ENCODE results near the gene GCAT. TPM values are rescaled to one million over a fixed set of nuclear protein-coding genes. Genes with fewer than 3 reads are reported as not detected.

The GCAT gene
- polyA plus RNA-seq = under 1 TPM in 2 of 3 donors, not detected in 1; 0.64 to 0.71 TPM

DNA sequence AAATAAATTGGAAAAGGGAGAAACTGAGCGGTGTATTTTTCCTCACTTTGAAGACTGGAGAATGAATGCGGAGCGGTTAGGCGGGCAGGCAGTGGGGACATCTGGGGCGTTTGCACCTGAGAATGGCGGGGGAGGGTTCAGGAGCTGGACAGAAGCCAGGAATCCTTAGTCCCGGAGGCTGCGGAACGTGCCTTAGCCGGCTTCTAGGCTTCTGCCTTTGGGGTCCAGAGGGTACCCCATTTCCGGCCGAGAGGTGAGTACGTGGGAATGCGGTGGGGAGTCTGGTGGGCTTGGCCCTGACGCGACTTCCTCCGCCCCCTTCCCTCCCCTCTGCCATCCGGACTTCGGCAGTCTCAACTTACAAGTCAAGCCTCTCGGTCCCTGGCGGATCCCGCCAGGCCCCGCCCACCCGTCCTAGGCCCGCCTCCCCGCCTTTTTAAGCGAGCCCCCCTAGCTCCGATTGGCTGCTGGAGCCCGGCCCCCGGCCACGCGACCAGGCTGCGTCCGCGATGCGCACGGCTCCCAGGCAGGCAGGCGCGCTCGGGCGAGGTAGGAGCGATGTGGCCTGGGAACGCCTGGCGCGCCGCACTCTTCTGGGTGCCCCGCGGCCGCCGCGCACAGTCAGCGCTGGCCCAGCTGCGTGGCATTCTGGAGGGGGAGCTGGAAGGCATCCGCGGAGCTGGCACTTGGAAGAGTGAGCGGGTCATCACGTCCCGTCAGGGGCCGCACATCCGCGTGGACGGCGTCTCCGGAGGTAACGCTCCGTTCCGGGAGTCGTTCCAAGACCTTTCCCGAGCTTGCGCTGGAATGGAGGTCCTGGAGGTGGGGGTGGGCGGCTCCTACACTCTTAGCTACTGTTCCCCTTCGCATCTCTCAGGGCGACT, at the start of gene GCAT:
GCAT (plus strand) TSS at position 525 of the 884 bp plus-strand sequence; CDS start at position 559, 34 bp downstream.
- Mint-ChIP-seq H3K4me1 (peaks cover 33 to 42% of the 10 kb centered on the region in 2 donors), H3K4me3 (peak within 1 kb of the TSS; percentile 70 to 80 (median 77)), H3K27me3 (ENCODE audit: low read depth in 3 of 3) (peaks cover 18 to 52% (median 33%) of the 10 kb centered on the region in 3 donors), H3K36me3 (no peaks in the 10 kb centered on the region), H3K27ac (no peak within 1 kb of the TSS), H3K9me3 (no peaks in the 10 kb centered on the region)
- DNase-seq = peak; percentile 76 to 80 (median 80)

DNA sequence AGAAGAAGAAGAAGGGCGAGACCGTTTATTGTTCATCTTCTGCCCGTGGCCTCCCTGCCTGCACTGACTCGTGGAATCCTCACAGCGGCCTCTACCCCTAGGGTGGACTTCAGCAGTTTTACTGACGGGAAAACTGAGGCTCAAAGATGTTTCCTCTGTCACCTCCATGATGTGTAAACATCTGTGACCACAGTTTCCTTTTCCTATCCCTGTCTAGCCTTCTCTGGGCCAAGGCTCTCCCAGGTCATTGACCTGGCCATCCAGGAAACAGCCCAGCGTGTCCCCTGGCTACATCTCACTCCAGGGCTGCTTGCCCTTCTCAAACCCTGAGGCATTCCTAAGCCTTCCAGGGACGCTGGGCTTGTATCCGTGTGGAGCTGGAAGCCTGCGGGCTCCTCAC, 49.0 kb upstream of the GCAT start:
- H3K27me3 Mint-ChIP-seq (ENCODE audit: low read depth in 3 of 3) = peaks cover 0 to 7% (median 0%) of the 10 kb centered on the region in 3 donors
- no peaks in the 10 kb centered on the region for H3K9me3 Mint-ChIP-seq
- peaks cover 0 to 6% of the 10 kb centered on the region in 2 donors for H3K4me1 Mint-ChIP-seq
- DNase-seq = no peak
- H3K27ac Mint-ChIP-seq = peak overlapping the region in 1 of 6 donors; percentile 82
- H3K4me3 Mint-ChIP-seq = no peak overlapping the region
- H3K36me3 Mint-ChIP-seq = peaks cover 6 to 14% (median 7%) of the 10 kb centered on the region in 3 donors

DNA sequence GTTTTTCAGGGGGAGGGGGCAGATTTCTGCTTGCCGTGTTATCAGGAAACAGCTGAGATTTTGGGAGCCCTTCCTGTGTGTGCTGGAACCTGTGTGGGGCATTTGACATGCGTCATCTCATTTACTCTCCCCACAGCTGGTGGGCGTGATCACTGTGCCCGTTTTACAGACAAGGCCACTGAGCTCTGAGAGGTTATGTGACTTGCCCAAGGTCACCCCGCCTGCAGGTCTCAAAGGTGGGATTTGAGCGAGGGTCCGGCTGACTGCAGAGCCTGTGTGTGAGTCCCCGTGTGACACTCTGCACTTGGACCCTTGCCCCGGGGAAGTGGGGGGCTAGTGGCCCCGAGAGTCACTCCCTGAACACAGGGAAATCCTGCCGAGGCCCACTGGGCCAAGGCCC, 48.5 kb upstream of the GCAT start:
- H3K4me3 Mint-ChIP-seq = no peak overlapping the region
- DNase-seq = no peak
- H3K9me3 Mint-ChIP-seq = no peaks in the 10 kb centered on the region
- no peak overlapping the region for H3K27ac Mint-ChIP-seq
- H3K36me3 Mint-ChIP-seq = peaks cover 12 to 19% (median 13%) of the 10 kb centered on the region in 3 donors
- H3K4me1 Mint-ChIP-seq = peaks cover 0 to 6% of the 10 kb centered on the region in 2 donors
- peaks cover 0 to 7% (median 0%) of the 10 kb centered on the region in 3 donors for H3K27me3 Mint-ChIP-seq (ENCODE audit: low read depth in 3 of 3)

DNA sequence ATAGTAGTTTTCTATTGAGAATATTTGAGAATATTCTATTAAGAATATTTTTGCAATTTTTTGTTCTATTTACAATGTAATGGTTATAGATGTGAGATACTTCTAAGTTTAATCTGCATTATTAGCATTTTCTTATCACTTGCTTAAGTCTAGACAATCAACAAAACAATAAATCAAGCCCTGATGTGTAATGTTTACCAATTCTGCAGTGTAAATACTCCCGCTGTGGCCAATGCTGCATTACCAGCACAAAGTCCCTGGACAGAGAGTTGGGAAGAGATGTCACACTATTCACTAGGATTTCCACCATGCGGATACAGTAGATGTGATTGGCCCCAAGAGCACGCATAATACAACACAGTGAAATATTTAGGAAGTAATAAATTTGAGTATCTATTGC, 47.6 kb upstream of the GCAT start:
- H3K4me1 Mint-ChIP-seq = peaks cover 0 to 6% of the 10 kb centered on the region in 2 donors
- H3K9me3 Mint-ChIP-seq = no peaks in the 10 kb centered on the region
- no peak overlapping the region for H3K27ac Mint-ChIP-seq
- DNase-seq = no peak
- H3K4me3 Mint-ChIP-seq = no peak overlapping the region
- H3K27me3 Mint-ChIP-seq (ENCODE audit: low read depth in 3 of 3) = peaks cover 0 to 7% (median 0%) of the 10 kb centered on the region in 3 donors
- peaks cover 12 to 22% (median 13%) of the 10 kb centered on the region in 3 donors for H3K36me3 Mint-ChIP-seq

DNA sequence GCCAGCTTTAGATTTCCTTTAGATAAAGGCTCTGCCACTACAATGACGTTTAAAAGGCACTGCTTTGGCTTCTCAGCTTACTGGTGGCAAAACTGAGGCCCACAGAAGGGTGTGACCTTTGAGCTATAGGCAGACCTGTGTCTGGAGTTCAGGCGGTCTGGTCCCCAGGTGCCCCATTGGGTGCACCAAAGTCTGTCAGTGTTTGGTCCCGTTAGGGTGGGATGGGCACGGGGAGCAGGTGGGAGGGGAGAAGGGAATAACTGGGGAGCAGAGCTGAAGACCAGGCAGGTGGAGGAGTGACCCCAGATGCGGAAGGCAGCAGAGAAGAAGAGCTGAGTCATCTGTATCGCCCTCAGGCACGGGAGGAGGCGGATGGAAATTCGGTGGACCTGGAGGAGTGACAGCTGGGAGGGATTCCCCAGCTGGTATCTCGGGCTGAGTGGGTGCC, 45.3 kb upstream of the GCAT start:
- Mint-ChIP-seq H3K4me3 (no peak overlapping the region), H3K4me1 (peaks cover 0 to 6% of the 10 kb centered on the region in 2 donors), H3K9me3 (no peaks in the 10 kb centered on the region), H3K27ac (peak overlapping the region in 1 of 6 donors; percentile 35), H3K27me3 (ENCODE audit: low read depth in 3 of 3) (peaks cover 0 to 3% (median 0%) of the 10 kb centered on the region in 3 donors), H3K36me3 (peaks cover 12 to 22% (median 13%) of the 10 kb centered on the region in 3 donors)
- no peak for DNase-seq

DNA sequence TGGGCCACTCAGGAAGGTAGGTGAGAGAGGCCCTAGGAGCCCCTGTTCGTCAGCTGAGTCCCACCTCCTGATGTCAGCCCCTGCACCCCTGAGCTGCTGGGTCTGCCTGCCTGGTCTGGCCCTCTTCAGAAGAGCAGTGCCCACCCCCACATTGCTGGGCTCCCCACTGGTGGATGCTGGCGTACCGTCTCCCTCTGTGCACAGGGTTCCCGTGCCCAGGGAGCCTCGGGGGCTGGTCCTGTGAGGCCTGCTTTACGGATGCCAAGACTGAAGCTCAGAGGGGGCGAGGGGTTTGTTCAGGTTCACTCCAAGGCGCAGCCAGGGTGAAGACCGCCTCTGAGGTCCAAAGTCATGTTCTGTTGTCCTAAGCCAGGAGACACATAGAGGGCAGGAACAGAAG, 44.7 kb upstream of the GCAT start:
- no peak for DNase-seq
- no peaks in the 10 kb centered on the region for H3K9me3 Mint-ChIP-seq
- peaks cover 11 to 22% (median 13%) of the 10 kb centered on the region in 3 donors for H3K36me3 Mint-ChIP-seq
- no peak overlapping the region for H3K4me3 Mint-ChIP-seq
- H3K4me1 Mint-ChIP-seq = peaks cover 0 to 6% of the 10 kb centered on the region in 2 donors
- peaks cover 0 to 3% (median 0%) of the 10 kb centered on the region in 3 donors for H3K27me3 Mint-ChIP-seq (ENCODE audit: low read depth in 3 of 3)
- no peak overlapping the region for H3K27ac Mint-ChIP-seq

DNA sequence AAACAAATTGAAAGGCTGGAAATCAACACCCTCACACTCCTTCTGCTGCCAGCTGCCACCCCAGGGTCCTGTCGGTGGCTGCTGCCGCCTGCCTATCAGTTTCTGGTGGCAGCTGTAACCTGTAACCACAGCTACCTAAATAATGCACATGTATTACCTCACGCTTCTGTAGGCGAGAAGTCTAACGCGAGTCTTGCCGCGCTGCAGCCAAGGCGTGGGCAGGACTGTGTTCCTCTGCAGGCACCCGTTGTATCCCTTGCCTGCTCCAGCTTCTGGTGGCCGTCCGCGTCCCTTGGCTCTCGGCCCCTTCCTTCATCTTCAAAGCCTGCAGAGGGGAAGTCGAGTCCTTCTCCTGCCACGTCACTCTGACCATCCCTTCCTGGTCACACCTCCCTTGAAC, 44.1 kb upstream of the GCAT start:
- Mint-ChIP-seq H3K9me3 (no peaks in the 10 kb centered on the region), H3K4me1 (peaks cover 0 to 6% of the 10 kb centered on the region in 2 donors), H3K4me3 (no peak overlapping the region), H3K36me3 (peaks cover 8 to 18% (median 13%) of the 10 kb centered on the region in 3 donors), H3K27me3 (ENCODE audit: low read depth in 3 of 3) (peaks cover 0 to 3% (median 0%) of the 10 kb centered on the region in 3 donors), H3K27ac (no peak overlapping the region)
- DNase-seq = no peak

DNA sequence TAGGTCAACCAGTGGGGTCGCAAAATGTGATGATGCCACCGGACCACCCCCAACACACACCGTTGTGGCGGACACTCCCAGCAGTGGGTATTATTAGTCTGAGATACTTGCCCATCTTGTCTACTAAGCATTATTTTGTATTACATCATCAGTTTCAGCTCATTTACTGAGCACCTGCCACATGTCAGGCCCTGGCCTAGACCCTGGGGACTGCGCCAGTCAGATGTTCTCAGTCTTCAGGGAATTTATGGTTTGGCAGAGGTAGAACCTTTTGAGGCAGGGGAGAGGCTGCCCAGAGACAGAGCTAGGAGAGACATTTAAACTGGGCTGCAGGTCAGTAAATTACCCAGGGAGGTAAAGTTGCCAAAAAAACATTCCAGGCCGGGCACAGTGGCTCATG, 43.1 kb upstream of the GCAT start:
- H3K27ac Mint-ChIP-seq = no peak overlapping the region
- peaks cover 8 to 18% (median 13%) of the 10 kb centered on the region in 3 donors for H3K36me3 Mint-ChIP-seq
- DNase-seq = no peak
- H3K4me1 Mint-ChIP-seq = peaks cover 0 to 6% of the 10 kb centered on the region in 2 donors
- H3K9me3 Mint-ChIP-seq = no peaks in the 10 kb centered on the region
- H3K27me3 Mint-ChIP-seq (ENCODE audit: low read depth in 3 of 3) = peaks cover 0 to 3% (median 0%) of the 10 kb centered on the region in 3 donors
- no peak overlapping the region for H3K4me3 Mint-ChIP-seq

DNA sequence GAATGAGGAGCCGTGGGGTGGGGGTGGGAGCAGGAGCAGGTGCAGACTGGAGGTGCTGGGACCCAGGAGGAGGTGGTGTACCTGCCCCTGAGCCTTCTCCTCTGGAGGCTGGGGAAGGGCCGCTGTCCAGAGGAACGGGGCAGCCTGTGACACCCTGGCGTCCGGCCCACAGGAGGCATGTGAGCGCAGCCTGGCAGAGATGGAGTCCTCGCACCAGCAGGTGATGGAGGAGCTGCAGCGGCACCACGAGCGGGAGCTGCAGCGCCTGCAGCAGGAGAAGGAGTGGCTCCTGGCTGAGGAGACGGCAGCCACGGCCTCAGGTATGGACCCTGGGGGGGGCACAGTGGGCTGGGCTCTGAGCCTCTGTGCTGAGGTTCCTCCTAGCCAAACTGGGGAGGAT, 42.2 kb upstream of the GCAT start:
- H3K27ac Mint-ChIP-seq = no peak overlapping the region
- H3K9me3 Mint-ChIP-seq = no peaks in the 10 kb centered on the region
- no peak for DNase-seq
- no peak overlapping the region for H3K4me3 Mint-ChIP-seq
- H3K27me3 Mint-ChIP-seq (ENCODE audit: low read depth in 3 of 3) = peaks cover 0 to 3% (median 0%) of the 10 kb centered on the region in 3 donors
- no peaks in the 10 kb centered on the region for H3K4me1 Mint-ChIP-seq
- H3K36me3 Mint-ChIP-seq = peaks cover 6 to 11% (median 8%) of the 10 kb centered on the region in 3 donors

DNA sequence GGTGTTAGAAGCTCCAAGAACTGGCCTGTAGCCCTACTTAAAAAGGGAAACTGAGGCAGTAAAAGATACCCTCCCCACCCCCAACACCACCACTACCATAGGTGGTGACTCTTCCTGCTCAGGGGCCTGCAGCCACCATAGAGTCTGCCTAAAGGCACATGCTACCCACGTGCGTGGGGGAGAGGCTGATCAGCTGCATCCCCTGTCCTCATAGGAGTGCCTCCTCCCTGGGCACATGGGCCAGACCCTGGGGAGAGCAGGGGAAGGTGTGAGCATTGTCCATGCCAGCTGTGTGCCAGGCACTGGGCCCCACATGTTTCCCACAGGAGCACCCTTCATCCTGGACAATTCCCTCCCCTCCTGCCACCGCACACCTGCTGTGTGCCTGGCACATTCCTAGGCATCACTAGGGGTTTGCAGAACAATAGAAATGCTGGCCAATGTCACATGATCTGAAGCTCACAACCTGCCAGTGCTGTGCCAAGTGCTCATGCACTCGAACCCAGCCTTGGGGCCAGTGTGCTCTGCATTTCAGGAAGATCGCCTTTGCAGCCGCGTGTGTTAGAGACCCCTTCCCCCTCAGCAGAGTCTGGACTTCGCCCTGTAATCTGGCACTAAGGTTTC, 41.7 kb upstream of the GCAT start:
- peaks cover 6 to 9% (median 8%) of the 10 kb centered on the region in 3 donors for H3K36me3 Mint-ChIP-seq
- H3K4me3 Mint-ChIP-seq = no peak overlapping the region
- H3K27me3 Mint-ChIP-seq (ENCODE audit: low read depth in 3 of 3) = peaks cover 0 to 2% (median 0%) of the 10 kb centered on the region in 3 donors
- no peak overlapping the region for H3K27ac Mint-ChIP-seq
- H3K4me1 Mint-ChIP-seq = no peaks in the 10 kb centered on the region
- no peak for DNase-seq
- H3K9me3 Mint-ChIP-seq = no peaks in the 10 kb centered on the region

DNA sequence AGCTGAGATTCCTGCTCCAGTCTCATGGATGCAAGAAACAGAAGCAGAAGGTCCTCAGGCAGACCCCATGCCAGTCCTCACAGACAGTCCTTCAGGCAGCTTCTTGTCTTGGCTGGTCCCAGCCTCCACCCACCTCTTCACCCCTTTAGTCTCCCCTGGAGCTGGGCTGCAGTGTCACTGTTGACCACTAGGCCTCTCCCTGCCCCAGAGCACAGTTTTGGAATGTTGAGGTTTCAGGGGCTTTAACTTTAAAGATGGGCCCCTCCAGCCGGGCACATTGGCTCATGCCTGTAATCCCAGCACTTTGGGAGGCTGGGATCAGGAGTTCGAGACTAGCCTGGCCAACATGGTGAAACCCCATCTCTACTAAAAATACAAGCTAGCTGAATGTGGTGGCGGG, 39.5 kb upstream of the GCAT start:
- Mint-ChIP-seq H3K27ac (no peak overlapping the region), H3K4me1 (peaks cover 0 to 9% of the 10 kb centered on the region in 2 donors), H3K9me3 (no peaks in the 10 kb centered on the region), H3K4me3 (no peak overlapping the region), H3K27me3 (ENCODE audit: low read depth in 3 of 3) (no peaks in the 10 kb centered on the region), H3K36me3 (peaks cover 6 to 8% (median 8%) of the 10 kb centered on the region in 3 donors)
- DNase-seq = no peak

DNA sequence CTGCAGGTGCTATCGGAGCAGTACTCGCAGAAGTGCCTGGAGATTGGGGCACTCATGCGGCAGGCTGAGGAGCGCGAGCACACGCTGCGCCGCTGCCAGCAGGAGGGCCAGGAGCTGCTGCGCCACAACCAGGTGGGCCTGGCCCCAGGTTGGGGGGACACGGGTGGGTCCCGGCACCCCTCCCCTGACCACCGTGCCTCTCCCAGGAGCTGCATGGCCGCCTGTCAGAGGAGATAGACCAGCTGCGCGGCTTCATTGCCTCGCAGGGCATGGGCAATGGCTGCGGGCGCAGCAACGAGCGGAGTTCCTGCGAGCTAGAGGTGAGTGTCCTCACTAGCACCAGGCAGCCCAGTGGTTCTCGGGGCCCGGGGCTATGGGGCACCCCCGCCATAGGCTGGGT, 38.7 kb upstream of the GCAT start:
- DNase-seq = no peak
- peaks cover 3 to 10% (median 7%) of the 10 kb centered on the region in 3 donors for H3K36me3 Mint-ChIP-seq
- H3K9me3 Mint-ChIP-seq = no peaks in the 10 kb centered on the region
- H3K27ac Mint-ChIP-seq = no peak overlapping the region
- no peak overlapping the region for H3K4me3 Mint-ChIP-seq
- H3K4me1 Mint-ChIP-seq = peaks cover 0 to 10% of the 10 kb centered on the region in 2 donors
- no peaks in the 10 kb centered on the region for H3K27me3 Mint-ChIP-seq (ENCODE audit: low read depth in 3 of 3)

DNA sequence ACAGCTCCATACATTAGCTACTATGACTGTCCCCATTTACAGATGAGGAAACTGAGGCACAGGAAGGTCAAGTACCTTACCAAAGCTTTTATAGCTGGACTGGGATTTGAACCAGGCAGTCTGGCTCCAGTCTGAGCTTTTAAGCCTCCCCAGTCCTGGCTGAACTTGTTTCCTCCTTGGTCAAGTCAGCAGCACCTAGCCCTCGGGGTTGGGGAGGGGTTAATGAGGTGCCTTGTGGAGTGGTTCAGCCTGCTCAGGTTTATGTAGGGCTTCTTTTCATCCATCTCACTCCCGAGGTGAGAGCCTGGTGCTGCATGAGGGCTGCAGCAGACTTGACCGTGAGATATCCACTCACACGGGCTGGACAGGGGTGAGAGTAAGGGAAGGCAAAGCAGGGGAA, 36.7 kb upstream of the GCAT start:
- Mint-ChIP-seq H3K27ac (no peak overlapping the region), H3K9me3 (no peaks in the 10 kb centered on the region), H3K4me3 (no peak overlapping the region), H3K27me3 (ENCODE audit: low read depth in 3 of 3) (peaks cover 0 to 2% (median 0%) of the 10 kb centered on the region in 3 donors), H3K4me1 (peaks cover 0 to 10% of the 10 kb centered on the region in 2 donors), H3K36me3 (peaks cover 0 to 4% (median 4%) of the 10 kb centered on the region in 3 donors)
- DNase-seq = no peak
